GM12878 (cell line): ENCODE results near the gene ZNF670. TPM values are rescaled to one million over a fixed set of nuclear protein-coding genes. Genes with fewer than 3 reads are reported as not detected.

ENCODE experiments used
- ATAC-seq: fragments of 200-7000 bp; cut with Tn5 transposase; 3 replicates; pipeline ENCODE4 v1.9.1; 2020; ENCODE audit warnings: mild to moderate bottlenecking, moderate library complexity
- BruUV-seq: library from RNA; stranded (reverse); fragments of 400-500 nt; replicated peaks from 2 replicates; lab custom pipeline; 2021; lab: Mats Ljungman, UMichigan
- CTCF ChIA-PET: fragments of 300-600 bp; sonication (Branson Sonifier 250); formaldehyde crosslinking; extraction: SDS; loops from one replicate; lab custom pipeline; 2021; ENCODE audit warnings: inconsistent platforms; lab: Yijun Ruan, JAX
- POLR2A ChIA-PET: fragments of 350-600 bp; formaldehyde crosslinking; extraction: SDS; loops from one replicate; lab custom pipeline; 2021; ENCODE audit warnings: inconsistent platforms; lab: Charles Lee
- RAD21 ChIA-PET: fragments of 300-600 bp; sonication (Branson Sonifier 250); formaldehyde crosslinking; loops from one replicate; lab custom pipeline; 2023; ENCODE audit warnings: antibody characterized with exemption; ENCODE audit not compliant: unreplicated experiment; lab: Charles Lee
- SMC1A ChIA-PET: fragments of 300-600 bp; sonication (Branson Sonifier 250); formaldehyde crosslinking; loops from one replicate; lab custom pipeline; 2023; ENCODE audit not compliant: unreplicated experiment, uncharacterized antibody; lab: Charles Lee
- DNase-seq: peaks from one replicate; pipeline ENCODE4 v3.0.0-alpha.2; 2011; ENCODE audit warnings: low read depth, low spot score
- FAIRE-seq: peaks from 3 replicates; lab custom pipeline; 2011; peaks lifted over from hg19 to GRCh38; lab: Jason Lieb, UNC
- H2AFZ ChIP-seq: 2 replicates; pipeline ENCODE4 v1.6.0; 2011; ENCODE audit warnings: low read depth, low read length, control low read depth; ENCODE audit not compliant: control insufficient read depth
- H3K27ac ChIP-seq: 2 replicates; pipeline ENCODE4 v1.5.1; 2011; ENCODE audit warnings: control low read depth; ENCODE audit not compliant: control insufficient read depth, insufficient read depth
- H3K27me3 ChIP-seq, 2 experiments: replicated peaks in 1 of 2; 2 replicates each; pipeline versions ENCODE4 v1.6.0 to v1.6.1; 2011; ENCODE audit warnings: low read length in 1 of 2; ENCODE audit not compliant: control insufficient read depth in 2 of 2, insufficient read depth in 2 of 2
- H3K36me3 ChIP-seq, 2 experiments: 2 replicates each; pipeline ENCODE4 v1.5.1; 2011; ENCODE audit warnings: low read length in 1 of 2; ENCODE audit not compliant: control insufficient read depth in 2 of 2, insufficient read depth in 2 of 2
- H3K4me1 ChIP-seq: 2 replicates; pipeline ENCODE4 v1.6.1; 2011; ENCODE audit warnings: mild to moderate bottlenecking, low read length, moderate library complexity, mixed read lengths; ENCODE audit not compliant: control insufficient read depth, insufficient read depth
- H3K4me2 ChIP-seq: 2 replicates; pipeline ENCODE4 v1.6.0; 2011; ENCODE audit warnings: control low read depth; ENCODE audit not compliant: control insufficient read depth, insufficient read depth
- H3K4me3 ChIP-seq: fragments of 200-600 bp; sonication (generic); 2 replicates; pipeline ENCODE4 v1.5.1; 2016
- H3K79me2 ChIP-seq: 2 replicates; pipeline ENCODE4 v1.6.0; 2011; ENCODE audit warnings: low read length; ENCODE audit not compliant: control insufficient read depth, insufficient read depth
- H3K9ac ChIP-seq: 2 replicates; pipeline ENCODE4 v1.8.0; 2011; ENCODE audit warnings: low read length, control low read depth, mixed read lengths; ENCODE audit not compliant: control insufficient read depth, insufficient read depth
- H3K9me3 ChIP-seq: replicated peaks from 3 replicates; pipeline ENCODE4 v1.5.1; 2011; ENCODE audit warnings: mild to moderate bottlenecking, low read length; ENCODE audit not compliant: control insufficient read depth, insufficient read depth
- H4K20me1 ChIP-seq: 2 replicates; pipeline ENCODE4 v1.6.0; 2011; ENCODE audit not compliant: control insufficient read depth, insufficient read depth
- BMI1 ChIP-seq: fragments of 450-650 bp; IDR thresholded peaks from 2 replicates; pipeline ENCODE4 v1.6.1; 2016; ENCODE audit warnings: mild to moderate bottlenecking, moderate library complexity, borderline replicate concordance
- HDAC6 ChIP-seq: fragments of 200-600 bp; sonication (generic); IDR thresholded peaks from one replicate; pipeline ENCODE4 v1.8.0; 2017; ENCODE audit warnings: antibody characterized with exemption; ENCODE audit not compliant: unreplicated experiment
- HDGF ChIP-seq: fragments of 450-650 bp; IDR thresholded peaks from 2 replicates; pipeline ENCODE4 v1.6.1; 2016; ENCODE audit warnings: antibody characterized with exemption
- IKZF1 ChIP-seq: fragments of 450-650 bp; conservative IDR thresholded peaks from 2 replicates; pipeline ENCODE4 v1.6.1; 2017; ENCODE audit warnings: antibody characterized with exemption, mild to moderate bottlenecking
- NFIC ChIP-seq: IDR thresholded peaks from 2 replicates; pipeline ENCODE4 v1.6.1; 2012; ENCODE audit warnings: low read depth, mild to moderate bottlenecking, inconsistent platforms, low read length, moderate library complexity
- SREBF1 ChIP-seq: IDR thresholded peaks from 2 replicates; pipeline ENCODE4 v1.6.1; 2012; ENCODE audit warnings: mild to moderate bottlenecking, low read length
- TCF3 ChIP-seq: IDR thresholded peaks from 2 replicates; pipeline ENCODE4 v1.6.1; 2012; ENCODE audit warnings: low read depth, mild to moderate bottlenecking, low read length, borderline replicate concordance; ENCODE audit not compliant: insufficient read depth
- ZNF274 ChIP-seq: IDR thresholded peaks from one replicate; pipeline ENCODE4 v1.8.0; 2011; ENCODE audit not compliant: insufficient read length, insufficient read depth
- WGBS: methylation state at CpG from one replicate; pipeline ENCODE4 v1.1.6; 2016; ENCODE audit warnings: low lambda C conversion rate; ENCODE audit not compliant: insufficient replicate concordance, insufficient coverage; ENCODE audit errors: missing lambda C conversion rate; 5-methylcytosine and 5-hydroxymethylcytosine counted together
- in situ Hi-C: fragments of 300-500 bp; cut with MboI; formaldehyde crosslinking; loops from 9 replicates; pipeline ENCODE4 v1.14.3; 2018; ENCODE audit warnings: mixed read lengths
- intact Hi-C: fragments of 100-400 bp; cut with micrococcal nuclease; formaldehyde crosslinking; loops from one replicate; pipeline ENCODE4 v1.14.2; 2022; ENCODE audit not compliant: unreplicated experiment
- polyA plus RNA-seq, 11 experiments: library from polyadenylated mRNA; depleted of rRNA in 4 of 11; unstranded in 6 of 11; stranded (reverse) in 5 of 11; fragments of >200 nt; fragmentation: Nextera tagmentation in 4 of 11; fragmentation: Illumina TruSeq in 1 of 11; extraction: Ambion mirVana in 4 of 11; extraction: Trizol in 1 of 11; gene quantifications; 1 replicate in 1 of 11; 2 replicates in 10 of 11; pipeline versions ENCODE4 v1.2.1 to v1.2.3, GENCODE V29; 2011 to 2016; ENCODE audit warnings: inconsistent platforms in 2 of 11, missing spikeins in 2 of 11, low read depth in 1 of 11
- total RNA-seq, 4 experiments: library from RNA; depleted of rRNA in 3 of 4; stranded (reverse); fragments of >200 nt in 3 of 4; fragmentation: Illumina TruSeq in 1 of 4; extraction: Trizol in 1 of 4; gene quantifications; 2 replicates each; pipeline versions ENCODE4 v1.2.1 to v1.2.3, GENCODE V29; 2013 to 2021
- TF ChIP-seq, protein P1 (sequence below): fragments of 450-650 bp; conservative IDR thresholded peaks from 2 replicates; pipeline ENCODE4 v1.6.1; 2017; ENCODE audit warnings: mild to moderate bottlenecking, moderate library complexity

ZNF670 gene
- total and polyA plus RNA-seq, 10 of the 15 experiments (the other 5 are each of a cell fraction or from before 2014, with no cell fraction given): 3.0 to 9.0 (median 5.3) TPM

- no peaks in the 10 kb centered on the region for H3K4me1 ChIP-seq
- in situ Hi-C loops: no loop called here
- CTCF ChIA-PET: no interaction called here
These were observed 35.9 kb upstream of the ZNF670 start for GRCh38 chr1:247114351-247115140.

More at GRCh38 chr1:247114351-247115140, 35.9 kb upstream of the ZNF670 start:
- intact Hi-C loops: no loop called here
- TF ChIP-seq BMI1: no peak
- no peak for TF ChIP-seq TCF3
- no peak for TF ChIP-seq ZNF274
- TF ChIP-seq, protein P1, sequence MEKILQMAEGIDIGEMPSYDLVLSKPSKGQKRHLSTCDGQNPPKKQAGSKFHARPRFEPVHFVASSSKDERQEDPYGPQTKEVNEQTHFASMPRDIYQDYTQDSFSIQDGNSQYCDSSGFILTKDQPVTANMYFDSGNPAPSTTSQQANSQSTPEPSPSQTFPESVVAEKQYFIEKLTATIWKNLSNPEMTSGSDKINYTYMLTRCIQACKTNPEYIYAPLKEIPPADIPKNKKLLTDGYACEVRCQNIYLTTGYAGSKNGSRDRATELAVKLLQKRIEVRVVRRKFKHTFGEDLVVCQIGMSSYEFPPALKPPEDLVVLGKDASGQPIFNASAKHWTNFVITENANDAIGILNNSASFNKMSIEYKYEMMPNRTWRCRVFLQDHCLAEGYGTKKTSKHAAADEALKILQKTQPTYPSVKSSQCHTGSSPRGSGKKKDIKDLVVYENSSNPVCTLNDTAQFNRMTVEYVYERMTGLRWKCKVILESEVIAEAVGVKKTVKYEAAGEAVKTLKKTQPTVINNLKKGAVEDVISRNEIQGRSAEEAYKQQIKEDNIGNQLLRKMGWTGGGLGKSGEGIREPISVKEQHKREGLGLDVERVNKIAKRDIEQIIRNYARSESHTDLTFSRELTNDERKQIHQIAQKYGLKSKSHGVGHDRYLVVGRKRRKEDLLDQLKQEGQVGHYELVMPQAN: no peak
- no peak for TF ChIP-seq HDGF
- no peak for TF ChIP-seq IKZF1
- TF ChIP-seq HDAC6: no peak
- TF ChIP-seq SREBF1: no peak
- TF ChIP-seq NFIC: no peak
- TF ChIP-seq, all 136 proteins: peak for 0
- Histone ChIP-seq H3K9ac (no peak overlapping the region), H2AFZ (no peak overlapping the region), H4K20me1 (no peaks in the 10 kb centered on the region), H3K27me3 (peaks cover 1 to 5% of the 10 kb centered on the region in 2 experiments; a peak in 3 of 4 replicates), H3K9me3 (no peaks in the 10 kb centered on the region; the same call in 1 of the 3 replicates), H3K36me3 (no peaks in the 10 kb centered on the region), H3K27ac (no peak overlapping the region), H3K4me2 (no peak overlapping the region), H3K79me2 (no peaks in the 10 kb centered on the region), H3K4me3 (no peak overlapping the region)
- no TSS peak for BruUV-seq
- no peak for DNase-seq
- FAIRE-seq: no peak
- ATAC-seq: no peak; the same call in 2 of the 3 replicates
- WGBS: 43% methylated on average over 13 of the region's 13 CpGs
- RAD21 ChIA-PET: no interaction called here
- SMC1A ChIA-PET: no interaction called here
- POLR2A ChIA-PET: interaction anchor here (0.5 kb wide), 1 partner anchor 46 kb away, joined by 3 read pairs; no protein-coding TSS in a partner anchor
